NCI-H128 (cell line): ENCODE results near the gene AMIGO2.

Experiments
- DNase-seq: peaks from one replicate; lab custom pipeline; 2025; ENCODE audit not compliant: unreplicated experiment; lab: John Stamatoyannopoulos, UW

Gene AMIGO2

DNA sequence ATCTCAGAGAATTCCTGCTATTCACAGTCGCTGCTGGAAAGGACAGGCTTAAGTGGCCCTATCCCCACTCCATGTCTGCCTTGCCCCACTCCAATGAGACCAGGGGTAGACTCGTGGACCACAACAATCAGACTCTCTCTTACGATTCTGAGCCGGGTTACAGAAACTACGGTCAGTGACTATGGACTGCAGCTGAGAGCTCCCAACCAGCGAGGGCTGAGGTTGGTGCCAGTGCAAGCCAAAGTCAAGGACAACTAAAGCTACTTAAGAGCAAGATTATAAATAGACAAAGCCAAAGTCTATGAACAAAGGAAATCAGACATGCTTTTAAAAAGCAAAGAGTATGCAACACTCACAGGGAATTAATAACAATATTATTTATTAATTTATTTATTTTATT is 18.3 kb upstream of the AMIGO2 start:
- DNase-seq = no peak

DNA sequence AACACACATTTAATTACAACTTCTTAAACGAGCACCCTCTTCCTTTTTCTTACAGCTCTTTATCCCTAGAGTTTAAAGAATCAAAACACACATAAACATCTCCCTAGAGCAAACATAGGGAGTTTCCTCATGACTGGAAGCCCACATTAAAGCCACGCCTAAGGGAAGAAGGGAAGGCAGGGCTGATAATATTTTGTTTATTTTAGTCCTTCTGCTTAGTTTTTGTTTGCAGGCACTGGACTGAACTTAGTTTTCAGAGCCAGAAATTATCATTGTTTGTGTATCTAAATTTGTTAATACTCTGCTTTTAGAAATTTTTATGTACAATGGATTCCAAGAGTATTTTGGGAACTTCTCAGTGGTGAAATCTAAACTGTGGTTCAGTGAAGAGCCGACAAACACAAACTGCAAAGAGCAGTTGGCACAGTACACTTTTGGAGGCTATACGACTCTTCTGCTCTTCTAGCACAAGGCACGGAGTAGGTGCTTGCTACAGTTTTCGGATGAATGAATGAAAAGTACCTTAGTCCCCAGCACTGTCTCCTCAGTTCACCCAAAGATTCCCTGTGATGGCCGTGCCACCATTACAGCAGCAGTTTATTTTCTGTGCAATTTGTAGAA is 17.6 kb upstream of the AMIGO2 start:
- no peak for DNase-seq

- no peak for DNase-seq
Observed at GRCh38 chr12:47095446-47096236, 15.9 kb upstream of the AMIGO2 start.

- no peak for DNase-seq
Observed at GRCh38 chr12:47094804-47095203, 15.0 kb upstream of the AMIGO2 start.

GRCh38 chr12:47091009-47091408 is 11.2 kb upstream of the AMIGO2 start:
- no peak for DNase-seq

- no peak for DNase-seq
Observed at GRCh38 chr12:47088021-47088944, 8.5 kb upstream of the AMIGO2 start.

GRCh38 chr12:47087088-47087688 is 7.4 kb upstream of the AMIGO2 start:
- DNase-seq = no peak

GRCh38 chr12:47085815-47086252 is 6.1 kb upstream of the AMIGO2 start:
- no peak for DNase-seq

GRCh38 chr12:47084172-47084571 is 4.4 kb upstream of the AMIGO2 start:
- DNase-seq = no peak

- no peak for DNase-seq
Observed at GRCh38 chr12:47082796-47083621, 3.2 kb upstream of the AMIGO2 start.

DNA sequence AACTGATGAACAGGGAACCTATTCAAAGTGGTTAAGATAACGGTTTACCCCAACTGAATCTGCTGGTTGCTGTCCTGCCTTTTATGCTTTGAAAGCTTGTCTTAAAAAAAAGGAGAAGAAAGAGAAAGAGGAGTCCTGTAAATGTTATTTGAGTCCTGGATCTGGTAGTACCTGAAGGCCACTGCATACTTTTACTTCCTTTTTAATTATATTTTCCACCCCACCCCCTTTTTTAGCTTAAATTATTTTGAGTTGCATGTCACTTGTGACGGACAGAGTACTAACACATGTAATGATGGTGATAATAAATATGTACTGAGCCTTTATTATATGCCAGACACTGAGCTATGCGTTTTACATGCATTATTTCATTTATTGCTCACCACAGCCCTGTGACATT is 2.5 kb upstream of the AMIGO2 start:
- no peak for DNase-seq

GRCh38 chr12:47080725-47081502 is 1.2 kb upstream of the AMIGO2 start:
- DNase-seq = no peak

DNA sequence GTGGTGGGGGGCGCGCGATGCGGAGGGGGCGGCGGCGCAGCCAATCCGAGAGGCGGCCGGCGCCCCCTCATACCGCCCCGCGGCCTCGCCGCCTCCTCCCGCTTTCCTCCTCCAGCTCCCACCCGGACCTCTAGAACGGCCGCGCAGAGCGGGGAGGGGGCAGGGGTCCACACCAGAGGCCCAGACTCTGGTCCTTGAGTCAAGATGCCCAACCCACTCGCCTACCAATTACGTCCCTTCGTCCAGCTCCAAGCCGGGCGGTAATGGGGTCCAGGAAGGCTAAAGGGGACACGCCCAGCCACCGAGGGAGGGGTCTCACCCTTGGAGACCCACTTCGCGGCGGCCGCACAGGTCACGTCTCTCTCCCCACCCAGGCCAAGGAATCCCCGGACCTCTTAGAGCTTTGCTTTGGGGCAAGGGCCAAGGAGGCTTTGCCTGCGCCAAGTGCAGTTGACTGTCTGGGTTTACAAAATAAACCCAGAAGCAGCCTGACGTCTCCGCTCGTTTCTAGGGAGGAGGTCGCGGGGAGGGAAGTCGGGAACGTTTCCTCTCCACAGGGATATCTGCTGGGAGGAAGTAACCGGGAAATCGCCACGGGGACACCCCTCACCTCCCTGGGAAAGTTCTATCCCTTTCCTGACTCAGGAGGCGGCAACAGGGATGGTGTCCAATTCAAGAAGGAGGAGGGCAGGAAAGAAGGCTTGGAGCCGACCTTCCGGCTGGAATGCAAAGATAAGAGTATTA is 394 bp upstream of the AMIGO2 start:
- no peak for DNase-seq

DNA sequence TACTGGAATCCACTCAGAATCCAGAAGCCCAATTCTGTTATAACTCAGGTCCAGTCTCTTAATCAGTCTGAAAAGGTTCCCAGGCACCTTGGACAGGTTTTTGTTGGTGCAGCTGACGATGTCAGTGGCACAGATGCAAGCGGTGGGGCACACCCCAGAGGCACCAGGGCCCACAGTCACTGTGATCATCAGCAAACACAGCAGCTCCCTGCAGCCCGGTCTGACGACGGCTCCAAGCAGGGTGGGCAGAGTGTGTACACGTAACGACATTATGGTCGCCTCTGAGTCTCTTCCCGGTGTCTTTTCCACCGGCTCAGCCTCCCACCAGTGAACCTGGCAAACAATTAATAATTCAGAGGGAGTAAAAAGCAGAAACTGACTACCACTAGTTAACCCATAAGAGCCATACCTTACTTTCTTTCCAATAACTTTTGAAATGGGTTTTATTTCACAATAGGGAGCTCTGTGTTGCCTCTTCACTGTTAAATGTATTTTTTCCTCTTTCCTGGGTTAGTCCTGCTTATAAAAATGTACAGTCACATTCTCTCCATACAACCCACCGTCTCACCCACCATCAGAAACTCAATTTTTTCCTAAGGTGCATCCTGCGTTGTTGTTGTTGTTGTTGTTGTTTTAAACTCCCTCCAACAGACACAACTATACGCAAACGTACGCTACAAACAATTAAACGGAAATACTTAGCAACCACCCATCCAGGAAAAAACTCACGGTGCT is 859 bp downstream of the AMIGO2 start:
- DNase-seq = no peak

DNA sequence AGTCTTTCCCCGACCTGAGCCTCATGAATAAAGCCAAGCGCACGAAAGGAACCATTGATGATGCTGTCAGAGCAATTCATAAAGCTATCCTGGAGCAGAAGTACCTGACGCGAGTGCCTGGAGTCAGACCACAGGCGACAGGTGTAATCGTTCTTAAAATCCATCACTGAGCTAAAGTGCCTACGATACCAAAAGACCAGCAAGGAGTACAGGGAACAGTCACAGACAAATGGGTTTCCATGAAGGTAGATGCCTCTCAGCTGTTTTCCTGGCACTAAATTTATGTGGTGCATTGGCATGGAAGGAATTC is 1.7 kb downstream of the AMIGO2 start:
- DNase-seq = no peak

GRCh38 chr12:47077206-47078085 is 2.3 kb downstream of the AMIGO2 start:
- no peak for DNase-seq
